Lower lobe of right lung (tissue), 2 donors: ENCODE measurements around the gene C1QTNF5. TPM values are rescaled to one million over a fixed set of nuclear protein-coding genes. Genes with fewer than 3 reads are reported as not detected.

Experiments used
- ATAC-seq, 2 donors: fragments of 200-7000 bp; cut with Tn5 transposase; one replicate each; pipeline ENCODE4 v1.9.1; 2020 to 2022; ENCODE audit warnings: mild to moderate bottlenecking in 2 of 2, moderate library complexity in 2 of 2
- DNase-seq: peaks from one replicate; pipeline ENCODE4 v3.0.0-alpha.2; 2020
- H3K27ac ChIP-seq: fragments of 200-600 bp; one replicate; pipeline ENCODE4 v1.8.0; 2022
- H3K27me3 ChIP-seq: fragments of 200-600 bp; one replicate; pipeline ENCODE4 v1.8.0; 2022; ENCODE audit warnings: low read depth
- H3K36me3 ChIP-seq: fragments of 200-600 bp; one replicate; pipeline ENCODE4 v1.8.0; 2022; ENCODE audit warnings: mild to moderate bottlenecking
- H3K4me1 ChIP-seq: fragments of 200-600 bp; one replicate; pipeline ENCODE4 v1.8.0; 2022
- H3K4me3 ChIP-seq: fragments of 200-600 bp; one replicate; pipeline ENCODE4 v1.8.0; 2022; ENCODE audit warnings: mild to moderate bottlenecking
- H3K9me3 ChIP-seq: fragments of 200-600 bp; one replicate; pipeline ENCODE4 v1.8.0; 2022
- CTCF ChIP-seq: fragments of 200-600 bp; IDR thresholded peaks from one replicate; pipeline ENCODE4 v1.8.0; 2022; ENCODE audit warnings: antibody characterized with exemption, mild to moderate bottlenecking
- intact Hi-C: fragments of 100-400 bp; cut with DNase I; formaldehyde crosslinking; loops from one replicate; pipeline ENCODE4 v1.11.0; 2022
- total RNA-seq: library from RNA; stranded (reverse); fragmentation: NEBNext Ultra II Directional; extraction: Animal tissue kit (Norgen Biotek cat#: 25700); gene quantifications from one replicate; pipeline ENCODE4 v1.2.1, GENCODE V29; 2021
- donor health status: DM: no; HTN: yes; CAD: no; lungs with severe emphysema.

Gene C1QTNF5
- total RNA-seq, 1 donor from 2014 or later = 28.2 TPM

- intact Hi-C loops = no loop called here
- DNase-seq (peak; percentile 20), ATAC-seq (no peak)
- no peak overlapping the region for H3K4me3 ChIP-seq
- H3K27me3 ChIP-seq = peaks cover 13% of the 10 kb centered on the region
- H3K9me3 ChIP-seq = no peaks in the 10 kb centered on the region
- H3K4me1 ChIP-seq = peaks cover 31% of the 10 kb centered on the region
- no peaks in the 10 kb centered on the region for H3K36me3 ChIP-seq
- no peak overlapping the region for H3K27ac ChIP-seq
- no peak for TF ChIP-seq CTCF
These were observed 3.0 kb upstream of the C1QTNF5 start for GRCh38 chr11:119343726-119344125.

- Histone ChIP-seq H3K27ac (no peak overlapping the region), H3K27me3 (peaks cover 13% of the 10 kb centered on the region), H3K36me3 (no peaks in the 10 kb centered on the region), H3K9me3 (no peaks in the 10 kb centered on the region), H3K4me3 (no peak overlapping the region), H3K4me1 (peaks cover 40% of the 10 kb centered on the region)
- no peak for ATAC-seq
- DNase-seq = peak; percentile 43
- no peak for TF ChIP-seq CTCF
- intact Hi-C loops = no loop called here
These were observed 1.9 kb upstream of the C1QTNF5 start for GRCh38 chr11:119342362-119343130.

GRCh38 chr11:119342023-119342300 is 1.3 kb upstream of the C1QTNF5 start:
- no peak for DNase-seq
- ATAC-seq = no peak
- intact Hi-C loops = no loop called here
- H3K4me3 ChIP-seq = no peak overlapping the region
- H3K36me3 ChIP-seq = peaks cover 3% of the 10 kb centered on the region
- H3K9me3 ChIP-seq = no peaks in the 10 kb centered on the region
- peaks cover 13% of the 10 kb centered on the region for H3K27me3 ChIP-seq
- no peak for TF ChIP-seq CTCF
- peaks cover 44% of the 10 kb centered on the region for H3K4me1 ChIP-seq
- H3K27ac ChIP-seq = no peak overlapping the region

GRCh38 chr11:119341222-119342022 is 739 bp upstream of the C1QTNF5 start:
- H3K4me1 ChIP-seq = peaks cover 47% of the 10 kb centered on the region

More at GRCh38 chr11:119341222-119342022, 739 bp upstream of the C1QTNF5 start:
- intact Hi-C loops = no loop called here
- no peak for TF ChIP-seq CTCF
- Histone ChIP-seq H3K27me3 (peaks cover 13% of the 10 kb centered on the region), H3K9me3 (no peaks in the 10 kb centered on the region), H3K36me3 (peaks cover 8% of the 10 kb centered on the region), H3K4me3 (peak overlapping the region; percentile 68), H3K27ac (peak overlapping the region; percentile 89)
- ATAC-seq (no peak), DNase-seq (peak; percentile 43)
